Upper lobe of left lung (tissue), 6 donors: Measurements from ENCODE around the gene MAP3K3. TPM values are rescaled to one million over a fixed set of nuclear protein-coding genes. Genes with fewer than 3 reads are reported as not detected.

Source experiments
- ATAC-seq, 2 donors: fragments of 200-7000 bp; cut with Tn5 transposase; one replicate each; pipeline ENCODE4 v1.9.1; 2022; ENCODE audit warnings: mild to moderate bottlenecking in 2 of 2, moderate library complexity in 2 of 2; ENCODE audit not compliant: low FRiP score in 2 of 2
- DNase-seq, 2 donors: peaks; one replicate each; pipeline ENCODE4 v3.0.0-alpha.2; 2019 to 2020
- H3K27ac ChIP-seq, 4 donors: fragments of 200-600 bp; sonication (generic); one replicate each; pipeline ENCODE4 v1.5.1; 2016 to 2019
- H3K27me3 ChIP-seq, 4 donors: fragments of 200-600 bp; sonication (generic); one replicate each; pipeline ENCODE4 v1.5.1; 2017 to 2019
- H3K36me3 ChIP-seq, 4 donors: fragments of 200-600 bp; sonication (generic); one replicate each; pipeline ENCODE4 v1.5.1; 2016 to 2019
- H3K4me1 ChIP-seq, 4 donors: fragments of 200-600 bp; sonication (generic); one replicate each; pipeline ENCODE4 v1.5.1; 2018 to 2019
- H3K4me3 ChIP-seq, 4 donors: fragments of 200-600 bp; sonication (generic); one replicate each; pipeline ENCODE4 v1.5.1; 2017 to 2019; ENCODE audit warnings: mild to moderate bottlenecking in 2 of 4, moderate library complexity in 1 of 4
- H3K9me3 ChIP-seq, 4 donors: fragments of 200-600 bp; sonication (generic); one replicate each; pipeline ENCODE4 v1.5.1; 2018 to 2019
- EP300 ChIP-seq, 4 donors: sonication (generic); formaldehyde crosslinking; IDR thresholded peaks; one replicate each; pipeline ENCODE4 v1.5.1; 2017; ENCODE audit warnings: antibody characterized with exemption in 4 of 4, control low read depth in 2 of 4
- POLR2A ChIP-seq, 4 donors: fragments of 450-650 bp; IDR thresholded peaks; one replicate each; pipeline ENCODE4 v1.5.1; 2016 to 2017; ENCODE audit warnings: antibody characterized with exemption in 4 of 4, mild to moderate bottlenecking in 2 of 4
- POLR2AphosphoS5 ChIP-seq, 2 donors: sonication (generic); formaldehyde crosslinking; IDR thresholded peaks; one replicate each; pipeline ENCODE4 v1.5.1; 2017; ENCODE audit warnings: antibody characterized with exemption in 2 of 2
- WGBS, 2 donors: methylation state at CpG; one replicate each; pipeline ENCODE4 v1.1.5; 2017 to 2018; 5-methylcytosine and 5-hydroxymethylcytosine counted together
- total RNA-seq, 6 donors: library from RNA; depleted of rRNA in 4 of 6; stranded (reverse); fragments of >200 nt in 4 of 6; gene quantifications; one replicate each; pipeline versions ENCODE4 v1.1.0 to v1.2.1, GENCODE V29; 2016 to 2021
- TF ChIP-seq, protein P1 (sequence below), 6 experiments: fragments of 450-650 bp in 4 of 6; fragments of 200-600 bp in 2 of 6; sonication (generic) in 2 of 6; IDR thresholded peaks; one replicate each; pipeline ENCODE4 v1.5.1; 2016 to 2019; ENCODE audit warnings: antibody characterized with exemption in 6 of 6
- donor health status: DM: no; HTN: no; CAD: no; lungs with moderate emphysema.
- donor health status: DM: no; HTN: yes; CAD: no; lungs with severe emphysema.

Gene MAP3K3
- total RNA-seq, 6 donors from 2014 or later, result 55.1 to 116 (median 60.4) TPM

GRCh38 chr17:63657786-63658185 is 35.6 kb downstream of the MAP3K3 start:
- Histone ChIP-seq H3K4me1 (peaks cover 0 to 10% (median 4%) of the 10 kb centered on the region in 4 donors), H3K27ac (no peak overlapping the region), H3K36me3 (peaks cover 24 to 80% (median 35%) of the 10 kb centered on the region in 4 donors), H3K9me3 (no peaks in the 10 kb centered on the region), H3K27me3 (no peaks in the 10 kb centered on the region), H3K4me3 (no peak overlapping the region)
- ATAC-seq (no peak), DNase-seq (no peak)
- 74 to 77% methylated on average over 3 of the region's 3 CpGs for WGBS, 2 donors
- no peak for TF ChIP-seq POLR2AphosphoS5 (IDR thresholded peaks at IDR 0.05)
- TF ChIP-seq, protein P1, sequence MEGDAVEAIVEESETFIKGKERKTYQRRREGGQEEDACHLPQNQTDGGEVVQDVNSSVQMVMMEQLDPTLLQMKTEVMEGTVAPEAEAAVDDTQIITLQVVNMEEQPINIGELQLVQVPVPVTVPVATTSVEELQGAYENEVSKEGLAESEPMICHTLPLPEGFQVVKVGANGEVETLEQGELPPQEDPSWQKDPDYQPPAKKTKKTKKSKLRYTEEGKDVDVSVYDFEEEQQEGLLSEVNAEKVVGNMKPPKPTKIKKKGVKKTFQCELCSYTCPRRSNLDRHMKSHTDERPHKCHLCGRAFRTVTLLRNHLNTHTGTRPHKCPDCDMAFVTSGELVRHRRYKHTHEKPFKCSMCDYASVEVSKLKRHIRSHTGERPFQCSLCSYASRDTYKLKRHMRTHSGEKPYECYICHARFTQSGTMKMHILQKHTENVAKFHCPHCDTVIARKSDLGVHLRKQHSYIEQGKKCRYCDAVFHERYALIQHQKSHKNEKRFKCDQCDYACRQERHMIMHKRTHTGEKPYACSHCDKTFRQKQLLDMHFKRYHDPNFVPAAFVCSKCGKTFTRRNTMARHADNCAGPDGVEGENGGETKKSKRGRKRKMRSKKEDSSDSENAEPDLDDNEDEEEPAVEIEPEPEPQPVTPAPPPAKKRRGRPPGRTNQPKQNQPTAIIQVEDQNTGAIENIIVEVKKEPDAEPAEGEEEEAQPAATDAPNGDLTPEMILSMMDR (IDR thresholded peaks at IDR 0.05), result no peak
- TF ChIP-seq EP300 (IDR thresholded peaks at IDR 0.05), result no peak
- no peak for TF ChIP-seq POLR2A (IDR thresholded peaks at IDR 0.05)

GRCh38 chr17:63658366-63658765 is 36.1 kb downstream of the MAP3K3 start:
- DNase-seq, result no peak
- H3K27ac ChIP-seq, result no peak overlapping the region
- TF ChIP-seq EP300 (IDR thresholded peaks at IDR 0.05) (no peak), POLR2A (IDR thresholded peaks at IDR 0.05) (no peak), POLR2AphosphoS5 (IDR thresholded peaks at IDR 0.05) (no peak)
- TF ChIP-seq, protein P1 (IDR thresholded peaks at IDR 0.05), result no peak
- H3K36me3 ChIP-seq, result peaks cover 21 to 80% (median 37%) of the 10 kb centered on the region in 4 donors
- 61 to 78% methylated on average over 1 of the region's 1 CpG for WGBS, 2 donors
- ATAC-seq, result no peak
- no peaks in the 10 kb centered on the region for H3K27me3 ChIP-seq
- H3K4me3 ChIP-seq, result no peak overlapping the region
- no peaks in the 10 kb centered on the region for H3K9me3 ChIP-seq
- H3K4me1 ChIP-seq, result peaks cover 0 to 4% (median 0%) of the 10 kb centered on the region in 4 donors

GRCh38 chr17:63659850-63660249 is 37.6 kb downstream of the MAP3K3 start:
- Histone ChIP-seq H3K27ac (no peak overlapping the region), H3K27me3 (no peaks in the 10 kb centered on the region), H3K4me3 (no peak overlapping the region), H3K9me3 (no peaks in the 10 kb centered on the region), H3K4me1 (peaks cover 2 to 11% (median 6%) of the 10 kb centered on the region in 4 donors), H3K36me3 (peaks cover 14 to 76% (median 31%) of the 10 kb centered on the region in 4 donors)
- 83 to 86% methylated on average over 3 of the region's 3 CpGs for WGBS, 2 donors
- TF ChIP-seq POLR2A (IDR thresholded peaks at IDR 0.05) (no peak), POLR2AphosphoS5 (IDR thresholded peaks at IDR 0.05) (no peak), EP300 (IDR thresholded peaks at IDR 0.05) (no peak)
- TF ChIP-seq, protein P1 (IDR thresholded peaks at IDR 0.05), result no peak
- ATAC-seq, result no peak
- no peak for DNase-seq

GRCh38 chr17:63665527-63666214 is 43.5 kb downstream of the MAP3K3 start:
- Histone ChIP-seq H3K4me1 (peaks cover 20 to 23% (median 22%) of the 10 kb centered on the region in 4 donors), H3K27ac (peak overlapping the region; percentile 53 to 82 (median 70)), H3K4me3 (no peak overlapping the region), H3K9me3 (no peaks in the 10 kb centered on the region), H3K27me3 (no peaks in the 10 kb centered on the region), H3K36me3 (peaks cover 13 to 82% (median 29%) of the 10 kb centered on the region in 4 donors)
- 38 to 45% methylated on average over 5 of the region's 5 CpGs for WGBS, 2 donors
- TF ChIP-seq POLR2AphosphoS5 (IDR thresholded peaks at IDR 0.05) (peak; percentile 35 to 87), EP300 (IDR thresholded peaks at IDR 0.05) (no peak)
- ATAC-seq, result peak; percentile 72 to 85
- DNase-seq, result peak in 1 of 2 donors; percentile 57

DNA sequence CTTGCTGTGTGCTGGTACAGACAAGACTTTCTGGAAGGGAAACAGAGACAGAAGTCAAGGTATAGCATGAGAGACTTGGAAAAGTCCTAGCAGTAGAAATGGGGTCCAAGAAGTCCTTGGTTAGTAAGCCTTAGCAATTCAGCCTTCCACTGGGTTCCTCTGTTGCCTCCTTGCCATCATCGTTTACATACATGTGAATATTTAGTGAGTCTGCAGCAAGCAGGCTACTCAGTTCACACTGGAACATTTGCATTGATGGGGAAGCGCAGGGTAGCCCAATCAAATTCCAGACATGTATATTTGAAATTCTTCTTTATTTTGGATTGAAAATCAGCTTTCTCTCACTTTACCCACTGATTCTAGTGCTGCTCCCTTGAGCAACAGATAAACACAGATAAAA is 50.6 kb downstream of the MAP3K3 start:
- 92 to 93% methylated on average over 2 of the region's 2 CpGs for WGBS, 2 donors

More for the DNA sequence above, 50.6 kb downstream of the MAP3K3 start:
- peak overlapping the region in 1 of 4 donors; percentile 12 for H3K27ac ChIP-seq
- TF ChIP-seq, protein P1 (IDR thresholded peaks at IDR 0.05), result no peak
- TF ChIP-seq POLR2A (IDR thresholded peaks at IDR 0.05), result no peak
- no peak for TF ChIP-seq EP300 (IDR thresholded peaks at IDR 0.05)
- no peak for TF ChIP-seq POLR2AphosphoS5 (IDR thresholded peaks at IDR 0.05)
- H3K9me3 ChIP-seq, result no peaks in the 10 kb centered on the region
- no peaks in the 10 kb centered on the region for H3K27me3 ChIP-seq
- no peak for ATAC-seq
- peaks cover 13 to 34% (median 23%) of the 10 kb centered on the region in 4 donors for H3K36me3 ChIP-seq
- no peak overlapping the region for H3K4me3 ChIP-seq
- DNase-seq, result no peak
- H3K4me1 ChIP-seq, result peaks cover 37 to 38% (median 38%) of the 10 kb centered on the region in 4 donors
